Left ventricle myocardium inferior (tissue), 1 donor: ENCODE results near the gene SLC25A44. TPM values are rescaled to one million over a fixed set of nuclear protein-coding genes. Genes with fewer than 3 reads are reported as not detected.
"Not testable (repeated sequence)": the region's sequence is repeated elsewhere in the genome, so short reads cannot be mapped to it uniquely, and the experiment has no call there.

Source experiments
- DNase-seq: peaks from one replicate; pipeline ENCODE4 v3.0.0-alpha.2; 2020
- H3K27ac ChIP-seq: fragments of 200-600 bp; replicated peaks from 2 replicates; pipeline ENCODE4 v1.8.0; 2021
- H3K27me3 ChIP-seq: fragments of 200-600 bp; 2 replicates; pipeline ENCODE4 v1.8.0; 2021; ENCODE audit warnings: low read depth
- H3K36me3 ChIP-seq: fragments of 200-600 bp; 2 replicates; pipeline ENCODE4 v1.8.0; 2021
- H3K4me1 ChIP-seq: fragments of 200-600 bp; 2 replicates; pipeline ENCODE4 v1.8.0; 2021
- H3K4me3 ChIP-seq: fragments of 200-600 bp; 2 replicates; pipeline ENCODE4 v1.8.0; 2021; ENCODE audit warnings: mild to moderate bottlenecking, moderate library complexity
- H3K9me3 ChIP-seq: fragments of 200-600 bp; replicated peaks from 2 replicates; pipeline ENCODE4 v1.8.0; 2021
- intact Hi-C: fragments of 100-400 bp; cut with micrococcal nuclease; formaldehyde crosslinking; loops from one replicate; pipeline ENCODE4 v1.11.0; 2022
- total RNA-seq: library from RNA; stranded (reverse); fragmentation: NEBNext Ultra II Directional; extraction: Animal tissue kit (Norgen Biotek cat#: 25700); gene quantifications from one replicate; pipeline ENCODE4 v1.2.1, GENCODE V29; 2021
- TF ChIP-seq, protein P1 (sequence below): fragments of 200-600 bp; IDR thresholded peaks from 2 replicates; pipeline ENCODE4 v1.8.0; 2021; ENCODE audit warnings: antibody characterized with exemption, mild to moderate bottlenecking, borderline replicate concordance
- donor health status: DM: no; HTN: yes; CAD: no; lungs with severe emphysema.

The SLC25A44 gene
- total RNA-seq, 1 donor from 2014 or later: 14.4 TPM

- Histone ChIP-seq H3K27ac (peak overlapping the region; percentile 97), H3K36me3 (peaks cover 29% of the 10 kb centered on the region), H3K27me3 (no peaks in the 10 kb centered on the region), H3K4me1 (peaks cover 39% of the 10 kb centered on the region), H3K4me3 (peak overlapping the region; percentile 86), H3K9me3 (no peaks in the 10 kb centered on the region)
- intact Hi-C loops: no loop called here
- TF ChIP-seq, protein P1, sequence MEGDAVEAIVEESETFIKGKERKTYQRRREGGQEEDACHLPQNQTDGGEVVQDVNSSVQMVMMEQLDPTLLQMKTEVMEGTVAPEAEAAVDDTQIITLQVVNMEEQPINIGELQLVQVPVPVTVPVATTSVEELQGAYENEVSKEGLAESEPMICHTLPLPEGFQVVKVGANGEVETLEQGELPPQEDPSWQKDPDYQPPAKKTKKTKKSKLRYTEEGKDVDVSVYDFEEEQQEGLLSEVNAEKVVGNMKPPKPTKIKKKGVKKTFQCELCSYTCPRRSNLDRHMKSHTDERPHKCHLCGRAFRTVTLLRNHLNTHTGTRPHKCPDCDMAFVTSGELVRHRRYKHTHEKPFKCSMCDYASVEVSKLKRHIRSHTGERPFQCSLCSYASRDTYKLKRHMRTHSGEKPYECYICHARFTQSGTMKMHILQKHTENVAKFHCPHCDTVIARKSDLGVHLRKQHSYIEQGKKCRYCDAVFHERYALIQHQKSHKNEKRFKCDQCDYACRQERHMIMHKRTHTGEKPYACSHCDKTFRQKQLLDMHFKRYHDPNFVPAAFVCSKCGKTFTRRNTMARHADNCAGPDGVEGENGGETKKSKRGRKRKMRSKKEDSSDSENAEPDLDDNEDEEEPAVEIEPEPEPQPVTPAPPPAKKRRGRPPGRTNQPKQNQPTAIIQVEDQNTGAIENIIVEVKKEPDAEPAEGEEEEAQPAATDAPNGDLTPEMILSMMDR: no peak
- no peak for DNase-seq
Observed at GRCh38 chr1:156213644-156213966, 19.7 kb downstream of the SLC25A44 start.

- intact Hi-C loops: no loop called here
- no peaks in the 10 kb centered on the region for H3K9me3 ChIP-seq
- H3K27ac ChIP-seq: peak overlapping the region; percentile 97
Observed at GRCh38 chr1:156214024-156214748, 20.3 kb downstream of the SLC25A44 start.

GRCh38 chr1:156216361-156217086, 22.6 kb downstream of the SLC25A44 start:
- H3K9me3 ChIP-seq, H3K27ac ChIP-seq, intact Hi-C loops, H3K27me3 ChIP-seq, DNase-seq, H3K4me3 ChIP-seq: not testable (repeated sequence)
- peaks cover 25% of the 10 kb centered on the region for H3K36me3 ChIP-seq
- H3K4me1 ChIP-seq: peaks cover 39% of the 10 kb centered on the region

More at GRCh38 chr1:156214024-156214748, 20.3 kb downstream of the SLC25A44 start:
- Histone ChIP-seq H3K4me3 (peak overlapping the region; percentile 86), H3K36me3 (peaks cover 27% of the 10 kb centered on the region), H3K27me3 (no peaks in the 10 kb centered on the region), H3K4me1 (peaks cover 39% of the 10 kb centered on the region)
- no peak for DNase-seq
- TF ChIP-seq, protein P1: no peak

DNA sequence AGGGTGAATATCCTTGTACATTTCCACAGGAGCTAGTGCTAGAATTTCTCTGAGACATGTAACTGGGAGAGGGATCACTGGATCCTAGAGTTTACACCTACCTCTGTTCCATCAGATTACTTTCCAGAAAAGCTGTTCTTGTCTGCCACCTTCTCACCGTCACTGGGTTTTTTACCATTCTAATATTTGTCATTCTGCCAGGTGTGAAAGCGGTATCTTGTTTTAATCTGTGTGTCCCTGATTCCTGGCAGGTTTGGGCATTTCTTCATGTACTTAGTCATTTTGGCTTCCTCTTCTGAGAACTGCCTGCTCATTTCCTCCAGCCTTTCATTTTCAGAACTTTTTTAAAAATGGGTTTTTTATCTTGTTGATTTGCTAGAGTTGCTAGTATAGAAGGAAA, 24.0 kb downstream of the SLC25A44 start:
- TF ChIP-seq, protein P1: no peak
- intact Hi-C loops: no loop called here
- Histone ChIP-seq H3K4me1 (peaks cover 33% of the 10 kb centered on the region), H3K27ac (peak overlapping the region; percentile 21), H3K36me3 (peaks cover 35% of the 10 kb centered on the region), H3K27me3 (no peaks in the 10 kb centered on the region), H3K9me3 (no peaks in the 10 kb centered on the region), H3K4me3 (no peak overlapping the region)
- no peak for DNase-seq

DNA sequence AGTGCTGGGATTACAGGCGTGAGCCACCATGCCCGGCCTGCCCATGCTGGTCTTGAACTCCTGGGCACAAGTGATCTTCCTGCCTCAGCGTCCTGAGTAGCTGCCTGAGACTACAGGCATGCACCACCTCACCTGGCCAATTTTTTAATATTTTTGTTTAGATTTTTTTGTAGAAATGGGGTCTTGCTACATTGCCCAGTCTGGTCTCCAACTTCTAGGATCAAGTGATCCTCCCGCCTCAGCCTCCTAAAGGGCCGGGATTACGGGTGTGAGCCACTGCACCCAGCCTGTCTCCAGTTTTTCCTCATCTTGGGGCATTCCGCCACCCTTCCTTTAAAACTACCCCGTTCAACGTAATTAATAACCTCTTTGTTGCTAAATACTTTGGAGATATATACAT, 26.3 kb downstream of the SLC25A44 start:
- Histone ChIP-seq H3K36me3 (peaks cover 46% of the 10 kb centered on the region), H3K4me1 (peaks cover 15% of the 10 kb centered on the region), H3K27ac (no peak overlapping the region), H3K9me3 (no peaks in the 10 kb centered on the region), H3K4me3 (no peak overlapping the region), H3K27me3 (no peaks in the 10 kb centered on the region)
- intact Hi-C loops: loop anchor here (5.0 kb wide), 1 partner anchor 73 kb away; no protein-coding TSS in a partner anchor
- no peak for DNase-seq
- TF ChIP-seq, protein P1: no peak
